ENCODE data around the gene RIPOR1.
A peak's percentile ranks its signal among the peaks of the same experiment; 100 is the strongest.

The RIPOR1 gene

DNA sequence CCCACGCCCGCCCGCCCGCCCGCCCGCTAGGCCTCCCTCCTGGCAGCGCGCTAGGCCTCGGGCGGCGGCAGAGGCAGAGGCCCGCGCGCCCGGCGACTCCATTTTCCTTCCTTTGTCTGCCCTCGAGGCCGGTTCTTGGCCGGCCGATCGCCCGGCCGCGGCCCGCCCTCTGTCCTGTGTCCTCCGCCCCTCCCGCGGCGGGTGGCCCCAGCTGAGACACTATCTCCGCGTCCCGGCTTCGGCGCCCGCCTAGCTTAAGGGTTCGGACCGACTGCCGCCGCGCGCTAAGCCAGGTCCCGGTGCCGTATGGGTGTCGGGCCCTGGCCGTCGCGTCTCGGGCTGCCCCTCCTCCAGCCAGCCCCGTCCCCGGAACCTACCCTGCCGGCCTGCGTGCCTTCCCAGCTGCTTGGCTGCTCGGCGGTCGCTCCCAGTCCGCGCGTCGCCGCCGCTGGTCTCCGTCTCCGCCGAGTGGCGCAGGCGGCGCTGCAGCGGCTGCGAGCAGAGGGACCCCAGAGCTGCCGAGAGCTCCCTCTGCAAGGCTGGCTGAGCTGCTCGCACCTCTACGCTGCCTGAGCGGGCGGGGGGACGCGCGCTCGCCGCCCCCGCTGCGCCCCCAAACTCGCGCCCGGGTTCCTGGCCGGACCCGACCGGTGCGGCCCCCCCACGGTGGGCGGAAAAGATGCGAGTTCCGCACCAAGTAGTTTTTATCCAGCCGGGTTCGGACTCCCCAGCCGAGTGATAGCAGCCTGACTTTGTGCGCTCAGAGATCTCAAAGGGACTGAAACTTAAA lies 34.5 kb downstream of the RIPOR1 start:
- DNase-seq (ENCODE audit: low read depth) = no peak
- peak overlapping the region; percentile 49 for H3K4me3 ChIP-seq (ENCODE audit: control insufficient read depth, low read depth, low read length)
- TF ChIP-seq, protein P1, sequence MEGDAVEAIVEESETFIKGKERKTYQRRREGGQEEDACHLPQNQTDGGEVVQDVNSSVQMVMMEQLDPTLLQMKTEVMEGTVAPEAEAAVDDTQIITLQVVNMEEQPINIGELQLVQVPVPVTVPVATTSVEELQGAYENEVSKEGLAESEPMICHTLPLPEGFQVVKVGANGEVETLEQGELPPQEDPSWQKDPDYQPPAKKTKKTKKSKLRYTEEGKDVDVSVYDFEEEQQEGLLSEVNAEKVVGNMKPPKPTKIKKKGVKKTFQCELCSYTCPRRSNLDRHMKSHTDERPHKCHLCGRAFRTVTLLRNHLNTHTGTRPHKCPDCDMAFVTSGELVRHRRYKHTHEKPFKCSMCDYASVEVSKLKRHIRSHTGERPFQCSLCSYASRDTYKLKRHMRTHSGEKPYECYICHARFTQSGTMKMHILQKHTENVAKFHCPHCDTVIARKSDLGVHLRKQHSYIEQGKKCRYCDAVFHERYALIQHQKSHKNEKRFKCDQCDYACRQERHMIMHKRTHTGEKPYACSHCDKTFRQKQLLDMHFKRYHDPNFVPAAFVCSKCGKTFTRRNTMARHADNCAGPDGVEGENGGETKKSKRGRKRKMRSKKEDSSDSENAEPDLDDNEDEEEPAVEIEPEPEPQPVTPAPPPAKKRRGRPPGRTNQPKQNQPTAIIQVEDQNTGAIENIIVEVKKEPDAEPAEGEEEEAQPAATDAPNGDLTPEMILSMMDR (IDR thresholded peaks at IDR 0.05; ENCODE audit: control insufficient read depth, insufficient read depth, low read depth, low read length, missing control alignments) = no peak

- peak; percentile 63 for DNase-seq (ENCODE audit: low read depth)
- TF ChIP-seq, protein P1 (IDR thresholded peaks at IDR 0.05; ENCODE audit: control insufficient read depth, insufficient read depth, low read depth, low read length, missing control alignments) = no peak
- peak overlapping the region; percentile 49 for H3K4me3 ChIP-seq (ENCODE audit: control insufficient read depth, low read depth, low read length)
These were observed 35.3 kb downstream of the RIPOR1 start for GRCh38 chr16:67563708-67564468.

DNA sequence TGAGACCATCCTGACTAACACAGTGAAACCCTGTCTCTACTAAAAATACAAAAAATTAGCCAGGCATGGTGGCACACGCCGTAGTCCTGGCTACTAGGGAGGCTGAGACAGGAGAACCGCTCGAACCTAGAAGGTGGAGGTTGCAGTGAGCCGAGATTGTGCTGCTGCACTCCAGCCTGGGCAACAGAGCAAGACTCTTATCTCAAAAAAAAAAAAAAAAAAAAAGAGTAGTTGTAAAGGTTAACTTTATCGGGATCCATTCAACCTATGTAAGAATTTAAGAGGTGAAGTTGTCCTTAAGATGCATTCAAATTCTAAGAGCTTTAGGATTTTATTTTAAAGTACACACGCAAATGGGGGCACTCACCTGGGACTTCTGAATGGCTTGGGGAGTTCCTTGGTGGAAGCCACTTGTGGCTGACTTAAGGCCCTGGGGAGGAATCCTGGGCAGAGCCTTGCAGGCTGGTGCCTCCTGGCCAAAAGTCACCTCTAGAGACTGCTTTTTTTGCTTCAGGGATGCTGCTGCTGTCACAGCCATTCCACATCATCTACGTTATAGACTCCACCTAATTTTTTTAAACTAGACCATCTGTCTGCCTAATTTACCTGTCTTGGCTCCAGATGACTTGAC lies 37.0 kb downstream of the RIPOR1 start:
- DNase-seq (ENCODE audit: low read depth) = no peak
- H3K4me3 ChIP-seq (ENCODE audit: control insufficient read depth, low read depth, low read length) = no peak overlapping the region

GRCh38 chr16:67571464-67571863 lies 42.8 kb downstream of the RIPOR1 start:
- H3K4me3 ChIP-seq (ENCODE audit: control insufficient read depth, low read depth, low read length) = no peak overlapping the region
- TF ChIP-seq, protein P1 (IDR thresholded peaks at IDR 0.05; ENCODE audit: control insufficient read depth, insufficient read depth, low read depth, low read length, missing control alignments) = no peak
- no peak for DNase-seq (ENCODE audit: low read depth)

More for the DNA sequence above, 37.0 kb downstream of the RIPOR1 start:
- TF ChIP-seq, protein P1 (IDR thresholded peaks at IDR 0.05; ENCODE audit: control insufficient read depth, insufficient read depth, low read depth, low read length, missing control alignments) = no peak

GRCh38 chr16:67571981-67572431 lies 43.4 kb downstream of the RIPOR1 start:
- peak; percentile 67 for DNase-seq (ENCODE audit: low read depth)
- H3K4me3 ChIP-seq (ENCODE audit: control insufficient read depth, low read depth, low read length) = no peak overlapping the region
- TF ChIP-seq, protein P1 (IDR thresholded peaks at IDR 0.05; ENCODE audit: control insufficient read depth, insufficient read depth, low read depth, low read length, missing control alignments) = no peak

- no peak for DNase-seq (ENCODE audit: low read depth)
- TF ChIP-seq, protein P1 (IDR thresholded peaks at IDR 0.05; ENCODE audit: control insufficient read depth, insufficient read depth, low read depth, low read length, missing control alignments) = no peak
- H3K4me3 ChIP-seq (ENCODE audit: control insufficient read depth, low read depth, low read length) = no peak overlapping the region
These were observed 51.1 kb downstream of the RIPOR1 start for GRCh38 chr16:67579686-67580085.
